Measurements from ENCODE around the gene KCNMA1.

KCNMA1 gene

GRCh38 chr10:77611221-77611620 lies 26.4 kb downstream of the KCNMA1 start:
- no peak overlapping the region for H3K4me3 ChIP-seq (ENCODE audit: low read depth, low read length)
- no peak for DNase-seq (ENCODE audit: low read depth, low spot score)
- in situ Hi-C loops (cut with HindIII; ENCODE audit: low sequenced_read_pairs): no loop called here
- TF ChIP-seq CTCF (IDR thresholded peaks at IDR 0.05; ENCODE audit: low read depth, low read length): no peak

- TF ChIP-seq CTCF (IDR thresholded peaks at IDR 0.05; ENCODE audit: low read depth, low read length): no peak
- peak; percentile 62 for DNase-seq (ENCODE audit: low read depth, low spot score)
- no peak overlapping the region for H3K4me3 ChIP-seq (ENCODE audit: low read depth, low read length)
- in situ Hi-C loops (cut with HindIII; ENCODE audit: low sequenced_read_pairs): no loop called here
These were observed 27.8 kb downstream of the KCNMA1 start for GRCh38 chr10:77609781-77610272.

GRCh38 chr10:77608281-77608680 lies 29.3 kb downstream of the KCNMA1 start:
- no peak for DNase-seq (ENCODE audit: low read depth, low spot score)
- in situ Hi-C loops (cut with HindIII; ENCODE audit: low sequenced_read_pairs): no loop called here

GRCh38 chr10:77606751-77607150 lies 30.9 kb downstream of the KCNMA1 start:
- no peak for TF ChIP-seq CTCF (IDR thresholded peaks at IDR 0.05; ENCODE audit: low read depth, low read length)
- H3K4me3 ChIP-seq (ENCODE audit: low read depth, low read length): no peak overlapping the region
- in situ Hi-C loops (cut with HindIII; ENCODE audit: low sequenced_read_pairs): no loop called here
- DNase-seq (ENCODE audit: low read depth, low spot score): no peak

More at GRCh38 chr10:77608281-77608680, 29.3 kb downstream of the KCNMA1 start:
- no peak overlapping the region for H3K4me3 ChIP-seq (ENCODE audit: low read depth, low read length)
- TF ChIP-seq CTCF (IDR thresholded peaks at IDR 0.05; ENCODE audit: low read depth, low read length): no peak

- in situ Hi-C loops (cut with HindIII; ENCODE audit: low sequenced_read_pairs): no loop called here
- TF ChIP-seq CTCF (IDR thresholded peaks at IDR 0.05; ENCODE audit: low read depth, low read length): peak; percentile 22
- DNase-seq (ENCODE audit: low read depth, low spot score): no peak
- H3K4me3 ChIP-seq (ENCODE audit: low read depth, low read length): no peak overlapping the region
These were observed 32.1 kb downstream of the KCNMA1 start for GRCh38 chr10:77605466-77605865.

GRCh38 chr10:77604941-77605351 lies 32.7 kb downstream of the KCNMA1 start:
- no peak for DNase-seq (ENCODE audit: low read depth, low spot score)
- H3K4me3 ChIP-seq (ENCODE audit: low read depth, low read length): no peak overlapping the region
- TF ChIP-seq CTCF (IDR thresholded peaks at IDR 0.05; ENCODE audit: low read depth, low read length): no peak
- in situ Hi-C loops (cut with HindIII; ENCODE audit: low sequenced_read_pairs): no loop called here

- DNase-seq (ENCODE audit: low read depth, low spot score): no peak
- in situ Hi-C loops (cut with HindIII; ENCODE audit: low sequenced_read_pairs): no loop called here
- no peak overlapping the region for H3K4me3 ChIP-seq (ENCODE audit: low read depth, low read length)
- no peak for TF ChIP-seq CTCF (IDR thresholded peaks at IDR 0.05; ENCODE audit: low read depth, low read length)
These were observed 33.5 kb downstream of the KCNMA1 start for GRCh38 chr10:77604063-77604462.
